Nephron (organoid): ENCODE results near the gene UBAC1.
A peak's percentile ranks its signal among the peaks of the same experiment; 100 is the strongest.

Experiments used
- H3K27ac Mint-ChIP-seq, 3 experiments: 2 replicates each; pipeline ENCODE4 v1.8.0; 2020; ENCODE audit warnings: mixed read lengths in 3 of 3, mild to moderate bottlenecking in 2 of 3, moderate library complexity in 1 of 3
- H3K27me3 Mint-ChIP-seq: 2 replicates; pipeline ENCODE4 v1.8.0; 2021; ENCODE audit warnings: low read depth, mild to moderate bottlenecking, moderate library complexity, mixed read lengths
- H3K36me3 Mint-ChIP-seq: 2 replicates; pipeline ENCODE4 v1.8.0; 2020; ENCODE audit warnings: low read depth, mixed read lengths
- H3K4me1 Mint-ChIP-seq: 2 replicates; pipeline ENCODE4 v1.8.0; 2020; ENCODE audit warnings: mixed read lengths
- H3K4me3 Mint-ChIP-seq, 3 experiments: 2 replicates each; pipeline ENCODE4 v1.8.0; 2020; ENCODE audit warnings: mild to moderate bottlenecking in 3 of 3, mixed read lengths in 3 of 3, moderate library complexity in 2 of 3
- H3K9me3 Mint-ChIP-seq: 2 replicates; pipeline ENCODE4 v1.8.0; 2020; ENCODE audit warnings: mixed read lengths
- CTCF ChIP-seq, 3 experiments: fragments of 200-600 bp; sonication (generic); IDR thresholded peaks; one replicate each; pipeline ENCODE4 v1.5.0; 2021; ENCODE audit warnings: antibody characterized with exemption in 3 of 3; ENCODE audit not compliant: unreplicated experiment in 3 of 3

UBAC1 gene

GRCh38 chr9:135978642-135979546 is 17.7 kb upstream of the UBAC1 start:
- Mint-ChIP-seq H3K27ac (no peak overlapping the region), H3K4me1 (peaks cover 8% of the 10 kb centered on the region), H3K27me3 (peaks cover 12% of the 10 kb centered on the region), H3K4me3 (no peak overlapping the region), H3K9me3 (no peaks in the 10 kb centered on the region), H3K36me3 (no peaks in the 10 kb centered on the region)
- no peak for TF ChIP-seq CTCF (IDR thresholded peaks at IDR 0.05; ENCODE audit: unreplicated experiment in 3 of 3)

- peak overlapping the region in 2 of 3 experiments; percentile 34 to 44 for H3K27ac Mint-ChIP-seq
- H3K9me3 Mint-ChIP-seq = no peaks in the 10 kb centered on the region
- TF ChIP-seq CTCF (IDR thresholded peaks at IDR 0.05; ENCODE audit: unreplicated experiment in 3 of 3) = no peak
- no peaks in the 10 kb centered on the region for H3K36me3 Mint-ChIP-seq
- H3K4me3 Mint-ChIP-seq = peak overlapping the region in 1 of 3 experiments; percentile 35
- H3K4me1 Mint-ChIP-seq = peaks cover 12% of the 10 kb centered on the region
- peaks cover 23% of the 10 kb centered on the region for H3K27me3 Mint-ChIP-seq
Observed at GRCh38 chr9:135976944-135977343, 15.8 kb upstream of the UBAC1 start.

DNA sequence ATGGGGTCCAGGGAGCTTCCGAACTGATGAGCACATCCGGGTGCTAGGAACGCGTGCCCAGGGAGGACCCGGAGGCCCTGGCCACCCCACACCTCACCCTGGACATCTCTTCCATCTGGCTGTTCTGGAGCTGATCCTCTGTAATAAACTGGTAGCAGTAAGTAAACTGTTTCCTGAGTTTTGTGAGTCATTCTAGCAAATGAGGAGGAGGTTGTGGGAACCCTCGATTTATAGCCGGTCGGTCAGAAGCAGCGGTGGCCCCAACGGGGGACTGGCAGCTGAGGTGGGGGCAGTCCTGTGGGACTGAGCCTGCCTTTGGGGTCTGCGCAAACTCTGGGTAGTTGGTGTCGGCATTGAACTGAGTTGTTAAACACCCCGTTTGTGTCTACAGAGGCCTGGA is 15.4 kb upstream of the UBAC1 start:
- Mint-ChIP-seq H3K36me3 (no peaks in the 10 kb centered on the region), H3K4me3 (peak overlapping the region in 2 of 3 experiments; percentile 4 to 35), H3K27me3 (peaks cover 26% of the 10 kb centered on the region), H3K4me1 (peaks cover 12% of the 10 kb centered on the region), H3K9me3 (no peaks in the 10 kb centered on the region), H3K27ac (peak overlapping the region in 2 of 3 experiments; percentile 34 to 44)
- no peak for TF ChIP-seq CTCF (IDR thresholded peaks at IDR 0.05; ENCODE audit: unreplicated experiment in 3 of 3)

DNA sequence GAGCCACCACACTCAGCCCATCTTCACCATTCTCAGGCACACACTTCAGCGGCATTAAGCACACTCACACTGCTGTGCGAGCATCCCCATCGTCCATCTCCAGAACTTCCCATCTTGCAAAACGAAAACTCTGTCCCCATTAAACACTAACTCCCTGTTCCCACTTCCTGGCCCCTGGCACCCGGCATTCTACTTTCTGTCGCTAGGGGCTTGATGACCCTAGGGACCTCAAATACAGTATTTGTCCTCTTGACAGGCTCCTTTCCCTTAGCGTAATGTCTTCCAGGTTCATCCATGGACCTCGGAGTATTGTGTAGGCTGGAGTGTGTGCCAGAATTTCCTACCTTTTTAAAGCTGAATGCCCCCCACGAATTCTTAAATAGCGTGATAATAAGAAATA is 14.7 kb upstream of the UBAC1 start:
- Mint-ChIP-seq H3K27me3 (peaks cover 26% of the 10 kb centered on the region), H3K36me3 (no peaks in the 10 kb centered on the region), H3K9me3 (no peaks in the 10 kb centered on the region), H3K4me3 (no peak overlapping the region), H3K27ac (no peak overlapping the region), H3K4me1 (peaks cover 12% of the 10 kb centered on the region)
- no peak for TF ChIP-seq CTCF (IDR thresholded peaks at IDR 0.05; ENCODE audit: unreplicated experiment in 3 of 3)

GRCh38 chr9:135974220-135974573 is 13.0 kb upstream of the UBAC1 start:
- H3K36me3 Mint-ChIP-seq = no peaks in the 10 kb centered on the region
- no peaks in the 10 kb centered on the region for H3K9me3 Mint-ChIP-seq
- H3K4me3 Mint-ChIP-seq = no peak overlapping the region
- no peak overlapping the region for H3K27ac Mint-ChIP-seq
- H3K27me3 Mint-ChIP-seq = peaks cover 33% of the 10 kb centered on the region
- peaks cover 12% of the 10 kb centered on the region for H3K4me1 Mint-ChIP-seq
- TF ChIP-seq CTCF (IDR thresholded peaks at IDR 0.05; ENCODE audit: unreplicated experiment in 3 of 3) = no peak
